Stimulated activated CD4-positive, alpha-beta T cell treated with anti-CD3 and anti-CD28 coated beads, Interleukin-2, amount 100 ng/mL, for 4 hours (primary cell): Measurements from ENCODE around the gene PSMA4.
"Not testable (repeated sequence)": the region's sequence is repeated elsewhere in the genome, so short reads cannot be mapped to it uniquely, and the experiment has no call there.

Experiments
- DNase-seq: peaks from one replicate; pipeline ENCODE4 v3.0.0-alpha.2; 2020; ENCODE audit warnings: low read depth

Gene PSMA4

DNA sequence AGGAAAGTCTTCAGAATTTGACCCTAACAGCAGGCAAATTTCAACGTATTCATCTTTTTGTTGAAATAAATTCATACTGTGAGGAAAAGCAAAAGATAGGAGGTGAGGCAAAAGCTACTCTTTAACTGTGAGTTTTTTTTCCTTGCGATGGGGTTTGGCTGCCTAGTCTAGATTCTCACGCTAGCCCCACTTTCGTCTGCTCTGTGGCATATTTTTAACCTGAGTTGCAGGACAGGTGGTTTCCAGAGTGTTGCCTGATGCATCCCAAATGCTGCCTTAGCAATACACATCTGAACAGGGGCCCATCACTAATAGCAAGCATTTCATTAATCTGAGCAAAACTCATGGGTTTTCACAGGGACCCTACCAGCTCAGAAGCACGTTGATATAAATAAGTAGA, 11.7 kb downstream of the PSMA4 start:
- no peak for DNase-seq

DNA sequence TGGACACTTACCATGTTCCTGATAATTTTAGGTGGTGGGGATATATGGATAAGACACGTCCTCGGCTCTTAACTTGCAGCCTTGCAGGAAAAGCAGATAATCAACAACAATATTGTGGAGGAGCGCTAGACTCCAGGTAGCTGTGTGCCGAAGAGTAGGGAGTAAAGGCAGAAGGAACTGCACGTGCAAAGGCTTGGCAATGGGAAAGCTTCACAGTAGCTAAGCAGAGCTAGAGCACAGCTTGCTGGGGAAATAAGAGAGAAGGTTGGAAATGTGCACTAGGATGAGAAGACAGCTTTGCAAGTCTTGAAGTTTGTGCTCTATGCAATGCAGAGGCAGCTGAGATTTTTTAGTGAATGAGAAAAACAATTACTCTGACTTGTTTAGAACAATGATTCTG, 12.4 kb downstream of the PSMA4 start:
- no peak for DNase-seq

GRCh38 chr15:78560201-78560600, 20.0 kb downstream of the PSMA4 start:
- DNase-seq: not testable (repeated sequence)

DNA sequence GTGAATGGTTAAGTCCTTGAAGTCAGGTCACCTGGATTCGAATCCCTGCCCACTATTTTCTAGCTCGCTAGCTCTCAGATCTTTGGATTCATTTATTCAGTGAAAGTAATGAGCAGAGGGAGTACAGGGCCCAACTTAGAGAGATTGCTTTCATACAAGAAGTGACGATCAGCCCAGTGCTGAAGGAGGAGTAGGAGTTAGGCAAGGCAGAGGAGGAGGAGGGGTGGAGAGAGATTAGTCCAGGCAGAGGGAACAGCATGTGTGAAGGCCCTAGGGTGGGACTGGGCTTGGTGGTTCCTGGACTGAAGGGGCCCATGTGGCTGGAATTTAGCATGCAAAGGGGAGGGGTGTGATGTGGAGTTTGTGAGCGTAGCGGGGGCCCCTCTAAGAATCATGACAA, 21.2 kb downstream of the PSMA4 start:
- DNase-seq: no peak

GRCh38 chr15:78563092-78563491, 22.8 kb downstream of the PSMA4 start:
- DNase-seq: no peak

- DNase-seq: no peak
Observed at GRCh38 chr15:78564743-78565096, 24.5 kb downstream of the PSMA4 start.

DNA sequence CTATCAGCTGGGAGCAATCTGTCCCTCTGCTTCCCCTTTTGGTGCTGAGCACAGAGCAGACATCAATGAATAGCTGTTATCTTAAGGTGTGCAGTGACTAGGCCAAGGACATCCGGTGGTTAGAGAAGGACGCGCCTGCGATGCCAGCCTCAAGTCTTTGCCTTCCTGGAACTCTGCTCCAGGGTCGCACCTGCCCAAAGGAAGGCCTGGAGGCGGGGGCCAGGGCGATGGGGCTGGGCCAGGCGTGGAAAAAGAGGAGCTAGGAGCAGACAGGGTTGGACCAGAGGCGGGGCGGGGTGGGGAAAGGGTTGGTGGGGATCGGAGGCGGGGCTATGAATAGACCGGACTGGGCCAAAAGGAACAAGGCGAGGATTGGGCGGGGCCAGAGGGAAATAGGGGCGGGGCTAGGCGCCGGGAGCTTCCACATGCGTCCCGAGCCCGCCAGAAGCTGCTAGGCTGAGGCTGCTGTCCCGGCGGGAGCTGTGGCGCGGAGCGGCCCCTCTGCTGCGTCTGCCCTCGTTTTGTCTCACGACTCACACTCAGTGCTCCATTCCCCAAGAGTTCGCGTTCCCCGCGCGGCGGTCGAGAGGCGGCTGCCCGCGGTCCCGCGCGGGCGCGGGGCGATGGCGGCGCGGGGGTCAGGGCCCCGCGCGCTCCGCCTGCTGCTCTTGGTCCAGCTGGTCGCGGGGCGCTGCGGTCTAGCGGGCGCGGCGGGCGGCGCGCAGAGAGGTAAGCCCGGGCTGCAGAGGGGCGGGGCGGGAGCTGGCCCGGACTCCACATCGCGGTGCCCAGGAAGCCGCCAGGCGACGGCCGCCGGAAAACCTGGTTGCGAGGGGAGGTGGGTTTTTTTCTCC, 25.1 kb downstream of the PSMA4 start, which contains the start of gene CHRNA5:
Gene CHRNA5 (plus strand): TSS at position 424 of the 854 bp plus-strand sequence. CDS start 200 bp downstream, at position 624.
- peak; percentile 72 for DNase-seq

- no peak for DNase-seq
Observed at GRCh38 chr15:78565951-78566774, 25.9 kb downstream of the PSMA4 start.

DNA sequence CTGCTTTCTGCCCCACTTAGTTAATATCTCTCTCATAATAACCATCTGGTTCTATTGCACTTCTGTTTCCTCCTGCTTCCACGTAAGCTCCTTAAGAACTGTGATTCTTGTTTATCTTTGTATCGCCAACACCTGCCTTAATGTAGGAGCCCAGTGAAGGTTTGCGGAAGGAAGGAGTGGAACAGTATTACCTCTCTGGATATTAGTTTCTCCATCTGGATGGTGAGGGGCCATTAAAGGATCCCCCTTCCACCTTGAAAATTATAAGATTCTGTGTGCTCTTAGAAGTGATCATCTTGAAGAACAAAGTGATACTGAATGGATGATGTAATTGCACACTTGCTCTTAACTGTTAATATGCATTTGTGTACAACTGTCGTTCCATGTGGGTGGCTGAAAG, 27.3 kb downstream of the PSMA4 start:
- no peak for DNase-seq

DNA sequence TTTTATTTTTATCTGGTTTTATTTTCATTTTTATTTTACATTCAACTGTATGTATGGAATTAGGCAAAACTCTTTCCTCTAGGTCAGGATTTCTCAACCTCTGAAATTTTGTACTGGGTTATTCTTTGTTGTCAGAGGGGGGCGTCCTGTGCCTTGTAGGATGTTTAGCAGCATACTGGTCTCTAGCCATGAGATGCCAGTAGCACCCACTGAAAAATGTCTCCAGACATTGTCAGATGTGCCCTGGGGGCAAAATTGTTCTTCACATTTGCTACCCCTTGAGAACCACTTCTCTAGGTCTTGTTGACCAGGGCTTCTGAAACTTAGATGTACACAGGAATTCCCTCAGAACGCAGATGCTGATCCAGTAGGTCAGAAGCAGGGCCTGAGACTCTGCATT, 30.5 kb downstream of the PSMA4 start:
- no peak for DNase-seq

- DNase-seq: no peak
Observed at GRCh38 chr15:78571382-78571781, 31.1 kb downstream of the PSMA4 start.

DNA sequence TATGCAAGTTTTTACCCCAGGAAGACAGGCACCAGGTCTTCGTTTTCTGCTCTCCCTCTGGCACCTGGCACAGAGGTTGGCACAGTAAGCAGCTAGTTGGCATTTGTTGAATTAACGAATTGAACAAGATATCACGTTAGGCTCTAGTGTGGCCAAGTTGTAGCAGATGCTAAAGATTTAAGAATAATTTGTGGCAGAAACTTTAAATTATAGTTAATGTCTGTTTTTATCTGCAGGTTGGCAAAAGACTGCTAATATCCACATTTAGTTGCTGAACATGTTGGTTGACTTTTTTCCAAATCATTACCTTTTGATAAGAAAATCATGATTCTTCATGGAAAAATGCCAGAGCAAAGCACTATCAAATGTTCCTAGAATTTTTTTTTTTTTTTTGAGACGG, 33.2 kb downstream of the PSMA4 start:
- no peak for DNase-seq

- DNase-seq: no peak
Observed at GRCh38 chr15:78574944-78575343, 34.7 kb downstream of the PSMA4 start.

- no peak for DNase-seq
Observed at GRCh38 chr15:78597583-78597982, 57.3 kb downstream of the PSMA4 start.

- no peak for DNase-seq
Observed at GRCh38 chr15:78598348-78598747, 58.1 kb downstream of the PSMA4 start.

GRCh38 chr15:78599189-78599588, 58.9 kb downstream of the PSMA4 start:
- DNase-seq: no peak
